Muscle layer of colon (tissue), 2 donors: ENCODE data around the gene PDK2.

Experiments
- H3K27ac ChIP-seq: one replicate; pipeline ENCODE4 v1.7.0; 2013; ENCODE audit warnings: low read depth, mild to moderate bottlenecking, low read length, moderate library complexity
- H3K27me3 ChIP-seq, 2 donors: one replicate each; pipeline ENCODE4 v1.7.0; 2013; ENCODE audit warnings: low read length in 2 of 2, mild to moderate bottlenecking in 2 of 2; ENCODE audit not compliant: insufficient read depth in 2 of 2, control insufficient read depth in 1 of 2
- H3K36me3 ChIP-seq: one replicate; pipeline ENCODE4 v1.7.0; 2013; ENCODE audit warnings: mild to moderate bottlenecking, low read length; ENCODE audit not compliant: insufficient read depth
- H3K4me1 ChIP-seq: one replicate; pipeline ENCODE4 v1.7.0; 2013; ENCODE audit warnings: mild to moderate bottlenecking, low read length; ENCODE audit not compliant: insufficient read depth
- H3K4me3 ChIP-seq, 2 donors: one replicate each; pipeline ENCODE4 v1.7.0; 2013; ENCODE audit warnings: low read length in 2 of 2, low read depth in 1 of 2, mild to moderate bottlenecking in 1 of 2, moderate library complexity in 1 of 2
- H3K9ac ChIP-seq: one replicate; pipeline ENCODE4 v1.7.0; 2013; ENCODE audit warnings: low read length
- H3K9me3 ChIP-seq: one replicate; pipeline ENCODE4 v1.7.0; 2013; ENCODE audit warnings: mild to moderate bottlenecking, low read length
- donor health status: abdominal sarcoma.
- donor health status: Adenocarcinoma of cecum.

PDK2 gene

DNA sequence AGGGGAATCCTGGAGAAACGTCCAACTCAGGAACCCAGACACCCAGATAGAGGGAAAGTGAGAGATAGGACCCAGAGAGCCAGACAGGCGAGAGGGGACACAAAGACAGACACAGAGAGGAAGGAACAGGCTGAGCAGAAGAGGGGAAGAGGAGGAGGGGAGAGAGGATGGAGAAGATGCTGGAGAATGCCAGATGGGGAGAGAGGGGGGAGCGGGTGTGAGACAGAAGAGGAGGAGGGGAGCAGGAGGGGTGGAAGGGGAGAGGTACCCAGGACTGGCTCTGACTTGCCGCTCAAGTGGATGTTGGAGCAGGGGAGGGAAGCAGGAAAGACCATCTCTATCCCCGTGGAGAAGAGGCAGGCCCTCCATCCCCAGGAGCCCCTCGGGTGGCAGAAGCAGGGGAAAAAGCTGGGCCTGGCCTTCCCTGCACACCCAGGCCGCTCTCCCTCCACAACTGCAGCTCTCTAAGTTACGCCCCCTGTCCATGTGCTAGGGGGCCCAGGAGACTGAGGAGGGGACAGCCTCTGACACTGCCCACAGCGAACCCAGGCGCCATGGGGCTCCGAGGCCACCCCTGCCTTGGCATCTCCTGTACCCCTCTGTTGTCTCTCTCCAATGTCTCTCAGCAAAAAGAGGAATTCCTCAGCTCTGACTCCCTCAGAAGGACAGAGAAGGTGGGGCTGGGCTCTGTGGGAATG lies 50.5 kb downstream of the PDK2 start:
- Histone ChIP-seq H3K4me1 (peaks cover 39% of the 10 kb centered on the region), H3K4me3 (no peak overlapping the region), H3K9me3 (no peaks in the 10 kb centered on the region), H3K9ac (no peak overlapping the region), H3K27me3 (no peaks in the 10 kb centered on the region), H3K27ac (peak overlapping the region; percentile 29), H3K36me3 (peaks cover 45% of the 10 kb centered on the region)

DNA sequence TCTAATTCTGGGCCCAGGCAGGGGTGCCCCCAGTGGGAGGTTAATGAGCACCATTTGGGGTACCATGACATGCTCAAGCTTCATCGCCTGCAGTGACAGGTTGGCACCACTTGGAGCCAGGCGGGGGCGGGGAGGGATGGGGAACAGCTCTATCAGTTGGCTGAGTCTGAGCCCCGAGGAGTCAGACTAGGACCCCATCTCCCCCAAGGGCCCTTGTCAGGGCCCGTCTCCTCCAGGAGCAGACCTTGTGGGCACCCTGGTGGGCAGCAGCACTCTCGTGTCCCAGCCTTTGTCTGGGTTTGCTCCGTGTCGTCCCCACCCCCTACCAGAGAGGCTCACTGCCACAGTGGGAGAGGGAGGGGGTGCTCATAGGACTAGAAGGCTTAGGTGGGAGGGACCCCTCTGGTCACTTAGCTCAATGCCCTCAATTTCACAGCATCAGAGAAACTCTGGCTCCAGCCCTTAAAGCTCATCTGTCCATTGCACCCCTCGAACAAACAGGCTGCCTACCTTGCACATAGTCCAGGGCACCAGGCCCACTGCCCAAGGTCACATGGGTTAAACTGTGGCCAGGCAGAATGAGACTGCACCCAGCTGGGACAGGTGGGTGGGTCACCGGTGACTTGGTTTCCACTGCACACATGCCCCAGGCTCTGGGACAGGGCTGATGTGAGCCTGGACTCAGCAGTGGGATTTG lies 51.2 kb downstream of the PDK2 start:
- H3K4me1 ChIP-seq, result peaks cover 42% of the 10 kb centered on the region
- peak overlapping the region; percentile 54 for H3K9ac ChIP-seq
- H3K36me3 ChIP-seq, result peaks cover 38% of the 10 kb centered on the region
- peak overlapping the region; percentile 50 for H3K27ac ChIP-seq
- peak overlapping the region; percentile 2 to 74 for H3K4me3 ChIP-seq
- no peaks in the 10 kb centered on the region for H3K27me3 ChIP-seq
- no peaks in the 10 kb centered on the region for H3K9me3 ChIP-seq

DNA sequence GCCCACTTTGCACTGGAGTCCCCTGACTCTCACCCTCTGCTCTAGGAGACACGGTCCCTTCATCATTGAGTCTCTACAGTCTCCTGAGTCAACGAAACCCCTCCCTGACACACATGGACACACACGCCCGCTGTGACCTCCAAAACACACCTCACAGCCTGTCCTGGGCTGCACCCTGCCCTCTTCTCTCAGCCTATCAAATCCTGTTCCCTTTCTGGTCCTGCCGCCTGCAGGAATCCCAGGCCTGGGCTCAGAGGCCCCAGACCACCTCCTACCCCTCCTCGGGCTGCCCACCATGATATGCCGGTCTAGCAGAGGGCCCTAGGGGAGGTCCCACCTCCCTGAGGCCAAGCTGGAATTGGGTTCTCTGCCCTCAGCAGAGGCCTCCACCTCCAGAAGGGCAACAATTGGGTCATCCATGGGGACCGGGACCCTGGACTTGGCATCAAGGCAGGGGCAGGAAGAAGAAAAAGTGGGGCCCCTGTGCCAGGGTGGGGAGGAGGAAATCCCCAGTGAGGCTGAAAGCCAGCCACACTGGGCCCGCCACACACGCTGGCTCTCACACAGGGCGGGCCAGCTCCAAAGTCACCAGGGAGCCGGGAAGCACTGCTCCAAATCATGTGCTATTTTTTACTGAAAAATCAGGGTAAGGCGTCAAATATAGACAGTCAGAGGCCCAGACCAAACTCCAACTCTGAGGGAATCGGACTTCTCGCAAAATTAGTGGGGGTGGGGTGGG lies 51.9 kb downstream of the PDK2 start:
- H3K4me1 ChIP-seq, result peaks cover 44% of the 10 kb centered on the region
- H3K9me3 ChIP-seq, result no peaks in the 10 kb centered on the region
- peak overlapping the region; percentile 3 to 74 for H3K4me3 ChIP-seq
- peak overlapping the region; percentile 64 for H3K27ac ChIP-seq
- peak overlapping the region; percentile 54 for H3K9ac ChIP-seq
- no peaks in the 10 kb centered on the region for H3K27me3 ChIP-seq
- H3K36me3 ChIP-seq, result peaks cover 33% of the 10 kb centered on the region

DNA sequence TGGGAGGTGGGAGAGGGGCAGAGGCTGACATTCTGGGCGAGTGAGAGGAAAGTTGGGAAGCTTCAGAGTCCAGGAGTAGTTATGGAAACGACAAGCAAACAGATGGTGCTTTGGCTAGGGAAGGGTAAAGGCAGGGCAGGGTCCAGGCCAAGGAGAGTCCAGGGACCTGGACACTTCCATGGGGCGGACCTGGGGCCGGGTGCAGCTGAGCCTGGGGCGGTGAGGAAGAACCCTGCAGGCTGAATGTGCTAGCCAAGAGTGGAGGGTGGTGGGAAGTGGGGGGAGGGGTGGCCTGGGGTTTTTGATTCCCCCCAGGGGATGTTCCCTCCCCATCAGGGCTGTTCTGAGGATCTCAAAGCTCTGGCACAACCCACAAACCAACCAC lies 52.7 kb downstream of the PDK2 start:
- H3K9me3 ChIP-seq, result no peaks in the 10 kb centered on the region
- H3K36me3 ChIP-seq, result peaks cover 25% of the 10 kb centered on the region
- peaks cover 52% of the 10 kb centered on the region for H3K4me1 ChIP-seq
- no peaks in the 10 kb centered on the region for H3K27me3 ChIP-seq
- peak overlapping the region; percentile 74 to 88 for H3K4me3 ChIP-seq
- H3K27ac ChIP-seq, result peak overlapping the region; percentile 64
- H3K9ac ChIP-seq, result peak overlapping the region; percentile 44

DNA sequence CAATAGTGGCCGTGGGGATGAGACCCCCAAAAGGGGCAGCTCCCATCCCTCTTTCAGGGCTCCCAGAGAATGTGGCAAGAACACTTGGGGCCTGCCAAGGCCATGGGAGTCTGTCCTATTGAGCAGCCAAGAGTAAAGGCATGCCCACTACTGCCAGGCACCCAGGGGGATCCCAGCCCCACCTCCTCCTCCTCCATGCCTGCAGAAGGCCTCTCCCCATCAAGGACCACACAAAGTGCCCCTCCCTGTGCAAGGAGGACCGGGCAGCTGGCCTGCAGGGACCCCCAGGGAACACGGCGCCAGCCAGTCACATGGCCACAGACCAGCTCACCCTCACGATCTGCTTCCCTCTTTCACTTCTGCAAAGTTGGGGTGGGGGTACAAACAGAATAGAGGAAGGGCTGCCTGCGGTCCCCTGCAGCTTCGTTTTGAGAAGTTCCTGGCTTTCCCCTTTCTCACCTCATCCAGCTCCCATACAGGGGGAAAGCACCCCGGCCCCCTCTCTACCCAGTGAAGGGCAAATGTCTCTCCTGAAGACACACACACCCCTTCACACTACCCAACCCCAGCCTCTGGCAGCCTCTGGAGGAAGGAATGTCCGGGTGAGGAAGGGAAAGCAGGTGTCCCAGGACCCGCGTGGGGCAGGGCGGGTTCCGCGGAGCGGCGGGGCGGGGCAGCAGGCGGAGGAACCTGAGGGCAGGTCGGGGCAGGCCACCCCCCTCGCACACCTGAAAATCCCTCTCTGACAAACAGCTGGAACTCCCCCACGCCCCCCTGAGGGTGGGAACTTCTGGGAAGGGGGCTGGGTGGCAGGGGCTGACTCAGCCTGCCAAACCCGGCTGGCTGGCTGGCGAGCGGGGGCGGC lies 53.3 kb downstream of the PDK2 start:
- Histone ChIP-seq H3K27ac (peak overlapping the region; percentile 64), H3K9ac (peak overlapping the region; percentile 44), H3K36me3 (peaks cover 19% of the 10 kb centered on the region), H3K4me1 (peaks cover 58% of the 10 kb centered on the region), H3K4me3 (peak overlapping the region; percentile 74 to 88), H3K27me3 (no peaks in the 10 kb centered on the region), H3K9me3 (no peaks in the 10 kb centered on the region)

DNA sequence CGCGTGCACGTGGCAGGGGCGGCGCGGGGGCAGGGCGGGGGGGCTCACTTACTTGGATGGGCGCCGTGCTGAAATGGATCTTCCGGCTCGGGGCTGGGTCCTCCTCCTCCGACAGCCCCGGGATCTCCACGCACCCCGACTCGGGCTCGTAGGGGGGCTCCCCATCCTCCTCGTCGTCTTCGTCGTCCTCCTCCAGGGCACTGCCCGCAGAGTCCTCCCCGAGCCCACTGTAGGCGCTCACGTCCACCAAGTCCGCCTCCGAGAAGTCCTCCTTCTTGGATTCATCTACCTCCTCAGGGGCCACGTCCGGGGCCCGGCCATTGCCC lies 53.9 kb downstream of the PDK2 start:
- no peak overlapping the region for H3K9ac ChIP-seq
- H3K36me3 ChIP-seq, result peaks cover 13% of the 10 kb centered on the region
- H3K27me3 ChIP-seq, result no peaks in the 10 kb centered on the region
- peak overlapping the region; percentile 90 for H3K27ac ChIP-seq
- H3K4me1 ChIP-seq, result peaks cover 64% of the 10 kb centered on the region
- peak overlapping the region; percentile 79 to 88 for H3K4me3 ChIP-seq
- no peaks in the 10 kb centered on the region for H3K9me3 ChIP-seq

DNA sequence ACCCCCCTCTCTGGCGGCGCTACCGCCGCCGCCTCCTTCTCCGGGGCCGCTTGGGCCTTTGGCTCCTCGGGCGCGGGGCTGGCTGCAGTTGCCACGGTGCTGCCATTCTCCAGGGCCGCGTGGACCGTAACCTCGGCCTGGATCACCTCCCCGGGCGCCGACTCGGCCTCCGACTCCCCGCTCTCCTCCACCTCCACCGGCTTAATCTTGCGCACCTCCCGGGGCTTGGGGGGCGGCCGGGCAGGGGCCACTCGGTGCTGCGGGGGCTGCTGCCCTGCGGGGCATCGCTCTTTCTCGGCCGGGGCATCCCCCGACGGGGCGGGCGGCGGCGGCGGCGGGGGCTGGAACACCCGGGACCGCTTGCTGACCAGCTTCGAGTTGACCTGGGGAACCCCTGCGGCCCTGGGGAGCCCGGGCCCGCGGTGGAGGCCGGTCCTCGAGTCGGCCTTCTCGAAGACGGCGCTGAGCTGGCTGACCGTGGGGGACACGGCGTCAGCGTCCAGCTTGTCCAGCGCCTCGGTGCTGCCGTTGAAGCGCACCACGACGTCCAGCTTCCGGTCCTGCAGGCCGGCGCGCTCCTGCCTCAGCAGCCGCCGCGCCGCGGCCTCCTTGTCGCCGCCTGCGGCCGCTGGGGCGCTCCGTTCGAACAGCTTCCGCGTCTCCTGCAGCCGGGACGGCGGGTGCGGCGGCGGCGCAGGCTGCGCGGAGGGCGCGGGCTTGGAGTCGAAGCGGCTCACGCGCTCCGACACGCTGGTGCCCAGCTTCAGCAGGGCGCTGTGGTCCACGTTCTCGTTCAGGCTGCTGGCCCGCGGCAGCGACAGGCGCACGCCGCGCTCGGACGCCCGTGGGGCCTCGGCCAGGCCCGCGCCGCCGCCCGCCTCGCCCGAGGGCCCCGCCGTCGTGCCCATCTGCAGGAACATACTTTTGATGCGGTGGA lies 54.5 kb downstream of the PDK2 start:
- peak overlapping the region; percentile 90 for H3K27ac ChIP-seq
- peak overlapping the region; percentile 79 to 88 for H3K4me3 ChIP-seq
- no peaks in the 10 kb centered on the region for H3K27me3 ChIP-seq
- peaks cover 70% of the 10 kb centered on the region for H3K4me1 ChIP-seq
- no peaks in the 10 kb centered on the region for H3K9me3 ChIP-seq
- H3K9ac ChIP-seq, result no peak overlapping the region
- H3K36me3 ChIP-seq, result peaks cover 7% of the 10 kb centered on the region

DNA sequence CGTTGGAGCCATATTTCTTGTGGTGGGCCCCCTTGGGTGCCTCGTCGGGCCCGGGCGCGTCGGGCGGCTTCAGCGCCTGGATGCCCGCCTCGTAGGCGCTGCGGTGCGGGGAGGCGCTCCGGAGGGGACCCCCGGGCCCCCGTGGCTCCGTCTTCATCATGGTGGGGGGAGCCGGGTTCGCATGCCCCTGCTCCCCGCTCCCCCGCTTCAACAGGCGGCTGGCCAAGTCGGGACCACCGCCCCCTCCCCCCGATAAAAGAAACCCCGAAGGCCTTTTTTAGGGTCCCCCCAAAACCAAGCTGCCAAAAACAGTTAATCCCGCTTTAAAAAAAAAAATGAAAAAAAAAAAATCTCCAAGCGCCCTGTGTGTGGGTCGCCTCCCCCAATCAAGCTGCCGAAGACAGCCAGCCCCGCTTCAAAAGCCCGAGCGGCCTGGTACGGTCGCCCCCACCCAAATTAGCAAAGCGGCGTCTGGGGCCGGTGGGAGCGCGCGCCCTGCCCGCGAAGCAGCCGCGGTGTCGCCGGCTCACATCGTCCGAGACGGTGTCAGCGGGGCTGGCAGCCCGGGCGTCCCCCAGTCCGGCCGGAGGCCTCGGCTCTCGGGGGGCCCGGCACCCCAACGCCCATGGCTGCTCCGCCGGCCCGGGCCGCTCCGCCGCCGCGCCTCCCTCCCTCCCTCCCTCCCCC lies 55.3 kb downstream of the PDK2 start, which contains the start of gene PPP1R9B:
PPP1R9B (minus strand) TSS at position 324 of the 687 bp plus-strand sequence; CDS start at position 160, 164 bp downstream.
- Histone ChIP-seq H3K36me3 (no peaks in the 10 kb centered on the region), H3K27ac (peak within 1 kb of the TSS; percentile 100), H3K9me3 (no peaks in the 10 kb centered on the region), H3K4me1 (peaks cover 69% of the 10 kb centered on the region), H3K9ac (peak within 1 kb of the TSS; percentile 80), H3K27me3 (no peaks in the 10 kb centered on the region), H3K4me3 (peak within 1 kb of the TSS; percentile 79 to 88)

DNA sequence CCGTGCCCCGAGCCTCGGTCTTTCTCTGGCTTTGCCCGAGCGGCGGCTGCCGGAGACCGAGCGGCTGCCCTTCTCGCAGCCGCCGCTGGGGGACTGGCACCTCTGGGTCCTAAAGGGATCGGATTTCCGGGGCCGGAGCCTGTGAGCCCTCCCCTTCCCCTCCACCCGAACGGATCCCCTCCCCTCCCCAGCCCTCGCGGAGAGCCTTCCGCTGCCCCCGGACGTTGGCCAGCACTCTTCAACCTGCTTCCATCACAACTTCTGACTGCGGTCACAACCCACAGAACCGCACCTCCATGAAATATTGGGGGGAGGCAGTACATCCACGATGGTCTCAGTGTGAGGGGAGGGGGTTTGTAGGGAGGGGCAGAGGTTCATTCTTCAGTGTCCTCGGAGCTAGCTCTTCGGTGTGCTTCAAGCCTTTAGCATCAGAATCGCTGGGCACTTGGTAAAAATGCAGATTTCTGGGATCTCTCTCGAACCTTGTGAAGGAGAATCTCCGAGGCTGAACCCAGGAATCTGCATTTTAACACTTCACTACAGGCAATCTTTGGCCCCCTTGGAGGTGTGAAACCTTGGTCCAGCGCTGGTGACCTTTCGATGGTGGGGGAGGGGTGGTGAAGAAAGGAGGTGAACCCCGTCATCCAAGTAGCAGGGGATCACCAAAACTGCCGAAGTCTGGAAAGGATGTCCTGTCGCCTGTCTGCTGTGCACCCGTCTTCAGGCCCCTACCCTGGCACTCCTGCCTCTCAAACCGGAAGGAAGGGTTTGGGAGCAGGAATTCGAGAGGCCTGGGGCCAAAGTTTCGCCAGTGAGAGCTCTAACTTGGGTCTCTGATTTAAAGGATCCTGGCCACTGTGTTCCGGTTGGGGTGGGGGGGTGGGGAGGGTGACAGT lies 56.1 kb downstream of the PDK2 start:
- no peaks in the 10 kb centered on the region for H3K36me3 ChIP-seq
- H3K4me3 ChIP-seq, result peak overlapping the region; percentile 73 to 79
- no peaks in the 10 kb centered on the region for H3K27me3 ChIP-seq
- peak overlapping the region; percentile 80 for H3K9ac ChIP-seq
- peaks cover 61% of the 10 kb centered on the region for H3K4me1 ChIP-seq
- H3K9me3 ChIP-seq, result no peaks in the 10 kb centered on the region
- H3K27ac ChIP-seq, result peak overlapping the region; percentile 100
